ENCODE results near the gene ADD1. TPM values are rescaled to one million over a fixed set of nuclear protein-coding genes. Genes with fewer than 3 reads are reported as not detected.

The ADD1 gene
- total and polyA plus RNA-seq, 7 donors: 124 to 224 (median 176) TPM

GRCh38 chr4:2940267-2941137, 96.9 kb downstream of the ADD1 start:
- intact Hi-C loops (cut with DNase I): no loop called here
- 82 to 91% (median 88%) methylated on average over 29 of the region's 29 CpGs for WGBS, 3 donors
- TF ChIP-seq CTCF (IDR thresholded peaks at IDR 0.05): no peak
- ATAC-seq (no peak), DNase-seq (peak; percentile 11 to 47)
- H3K4me3 ChIP-seq: no peak overlapping the region
- peaks cover 22% of the 10 kb centered on the region for H3K4me1 ChIP-seq
- peaks cover 13 to 83% of the 10 kb centered on the region in 2 donors for H3K36me3 ChIP-seq (ENCODE audit: insufficient read depth in 1 of 2, low read depth in 1 of 2)
- H3K27ac ChIP-seq: no peak overlapping the region
- no peaks in the 10 kb centered on the region for H3K27me3 ChIP-seq (ENCODE audit: insufficient read depth in 3 of 3, low read length in 2 of 3)
- no peaks in the 10 kb centered on the region for H3K9me3 ChIP-seq

- WGBS, 3 donors: 86 to 89% (median 86%) methylated on average over 24 of the region's 24 CpGs
- no peaks in the 10 kb centered on the region for H3K27me3 ChIP-seq (ENCODE audit: insufficient read depth in 3 of 3, low read length in 2 of 3)
- no peak overlapping the region for H3K27ac ChIP-seq
- no peak overlapping the region for H3K4me3 ChIP-seq
- intact Hi-C loops (cut with DNase I): no loop called here
- ATAC-seq: no peak
- peaks cover 13 to 90% of the 10 kb centered on the region in 2 donors for H3K36me3 ChIP-seq (ENCODE audit: insufficient read depth in 1 of 2, low read depth in 1 of 2)
- DNase-seq: peak in 1 of 2 donors; percentile 11
- TF ChIP-seq CTCF (IDR thresholded peaks at IDR 0.05): no peak
- H3K4me1 ChIP-seq: peaks cover 14% of the 10 kb centered on the region
- no peaks in the 10 kb centered on the region for H3K9me3 ChIP-seq
Measured at GRCh38 chr4:2941138-2942036, 97.7 kb downstream of the ADD1 start.

DNA sequence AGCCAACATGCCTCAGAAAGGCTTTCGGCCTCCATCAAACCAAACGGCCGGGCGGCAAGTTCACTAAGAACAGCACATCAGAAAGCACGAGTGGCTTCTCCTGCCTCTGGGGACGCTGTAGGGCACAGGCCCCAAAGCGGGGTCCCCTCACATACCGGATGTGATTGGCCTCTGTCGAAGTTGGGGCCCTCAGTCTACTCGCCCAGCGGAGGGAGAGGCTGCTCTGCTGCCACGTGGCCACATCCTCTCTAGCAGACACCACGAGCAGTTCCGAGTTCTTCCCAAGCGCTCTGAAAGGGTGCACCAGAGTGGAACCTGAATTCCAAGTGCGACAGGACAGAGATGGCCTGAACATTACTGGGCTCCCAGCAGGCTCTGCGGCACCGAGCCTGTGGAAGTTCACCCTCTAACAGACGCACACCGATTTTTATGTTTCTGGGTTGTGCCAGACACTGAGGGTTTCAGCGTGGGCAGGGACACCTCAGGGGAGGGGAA, 98.4 kb downstream of the ADD1 start:
- Histone ChIP-seq H3K9me3 (no peaks in the 10 kb centered on the region), H3K4me1 (peaks cover 10% of the 10 kb centered on the region), H3K27ac (no peak overlapping the region), H3K36me3 (ENCODE audit: insufficient read depth in 1 of 2, low read depth in 1 of 2) (peaks cover 19 to 97% of the 10 kb centered on the region in 2 donors), H3K4me3 (no peak overlapping the region), H3K27me3 (ENCODE audit: insufficient read depth in 3 of 3, low read length in 2 of 3) (no peaks in the 10 kb centered on the region)
- DNase-seq: no peak
- WGBS, 3 donors: 84 to 88% (median 86%) methylated on average over 21 of the region's 21 CpGs
- no peak for TF ChIP-seq CTCF (IDR thresholded peaks at IDR 0.05)
- no peak for ATAC-seq
- intact Hi-C loops (cut with DNase I): no loop called here

- Histone ChIP-seq H3K4me1 (peaks cover 3% of the 10 kb centered on the region), H3K27ac (no peak overlapping the region), H3K36me3 (ENCODE audit: insufficient read depth in 1 of 2, low read depth in 1 of 2) (peaks cover 19 to 99% of the 10 kb centered on the region in 2 donors), H3K9me3 (no peaks in the 10 kb centered on the region), H3K4me3 (no peak overlapping the region), H3K27me3 (ENCODE audit: insufficient read depth in 3 of 3, low read length in 2 of 3) (no peaks in the 10 kb centered on the region)
- WGBS, 3 donors: 74 to 81% (median 76%) methylated on average over 30 to 31 of the region's 31 CpGs
- DNase-seq (peak in 1 of 2 donors; percentile 52), ATAC-seq (peak in 3 of 4 donors; percentile 6 to 31 (median 14))
- TF ChIP-seq CTCF (IDR thresholded peaks at IDR 0.05): no peak
- intact Hi-C loops (cut with DNase I): no loop called here
Measured at GRCh38 chr4:2942532-2943363, 99.1 kb downstream of the ADD1 start.
